NCI-H2029 treated with DMSO at 0.1 percent for 48 hours (cell line): ENCODE results near the gene KIFC3.
"Not testable (repeated sequence)": the region's sequence is repeated elsewhere in the genome, so short reads cannot be mapped to it uniquely, and the experiment has no call there.

Source experiments
- DNase-seq: peaks from one replicate; lab custom pipeline; 2025; lab: John Stamatoyannopoulos, UW

Gene KIFC3

DNA sequence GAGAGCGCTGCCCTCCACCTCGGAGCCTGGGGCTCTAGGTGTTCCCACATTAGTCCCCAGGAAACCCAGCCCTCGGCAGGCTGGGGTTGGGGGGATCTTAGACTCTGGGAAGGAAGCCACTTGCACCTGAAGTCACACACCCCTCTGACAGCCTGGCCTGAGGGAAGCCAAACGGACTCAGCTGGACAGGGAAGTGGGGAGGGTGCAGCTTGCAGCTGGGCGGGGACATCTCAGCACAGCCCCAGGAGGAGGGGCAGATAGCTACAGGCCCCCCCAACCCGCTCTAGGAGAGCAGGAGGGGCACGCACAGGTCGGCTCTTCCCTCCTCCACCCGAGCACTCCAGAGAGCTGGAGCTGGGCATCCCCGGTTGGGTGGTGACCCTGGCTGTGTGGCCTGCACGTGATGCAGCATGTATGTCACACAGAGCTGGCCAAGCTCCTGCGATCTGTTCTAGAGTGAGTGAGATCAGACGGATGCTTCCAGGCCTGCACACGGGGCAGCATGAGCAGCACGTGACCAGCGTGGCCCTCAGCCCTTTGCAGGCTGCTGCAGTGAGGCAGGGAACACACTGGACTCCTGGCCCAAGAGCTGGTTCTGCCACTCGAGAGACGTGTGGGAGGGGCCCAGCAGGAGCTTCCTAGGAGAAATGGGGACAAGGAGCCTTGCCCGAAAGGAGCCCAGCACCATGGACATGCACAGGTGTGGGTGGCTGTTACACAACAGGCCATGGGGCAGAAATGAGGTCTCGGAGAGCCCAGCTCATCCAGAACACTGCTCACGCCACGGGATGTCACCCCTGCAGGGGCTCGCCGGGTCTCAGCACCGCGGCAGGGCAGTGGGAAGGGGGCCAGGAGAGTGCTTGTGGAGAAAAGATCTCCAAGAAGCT lies 15.4 kb downstream of the KIFC3 start:
- no peak for DNase-seq

DNA sequence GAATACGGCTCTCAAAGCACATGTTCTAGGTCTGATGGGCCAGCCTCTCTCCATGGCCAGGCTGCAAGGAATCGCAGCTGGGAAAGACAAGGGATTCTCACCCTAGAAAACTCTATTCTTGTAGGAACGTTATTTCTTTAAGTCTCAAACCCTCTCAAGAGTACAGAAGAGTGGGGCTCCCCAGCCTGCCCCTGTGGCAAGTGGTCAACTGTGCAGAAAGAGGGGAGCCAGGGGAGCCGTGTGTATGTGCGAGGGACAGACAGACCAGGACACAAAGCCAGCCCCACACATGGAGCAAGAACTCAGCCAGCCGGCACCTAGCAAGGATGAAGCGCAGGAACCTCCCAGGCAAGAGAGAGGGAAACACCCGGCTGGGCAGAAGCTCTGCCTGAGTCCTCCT lies 16.4 kb downstream of the KIFC3 start:
- no peak for DNase-seq

DNA sequence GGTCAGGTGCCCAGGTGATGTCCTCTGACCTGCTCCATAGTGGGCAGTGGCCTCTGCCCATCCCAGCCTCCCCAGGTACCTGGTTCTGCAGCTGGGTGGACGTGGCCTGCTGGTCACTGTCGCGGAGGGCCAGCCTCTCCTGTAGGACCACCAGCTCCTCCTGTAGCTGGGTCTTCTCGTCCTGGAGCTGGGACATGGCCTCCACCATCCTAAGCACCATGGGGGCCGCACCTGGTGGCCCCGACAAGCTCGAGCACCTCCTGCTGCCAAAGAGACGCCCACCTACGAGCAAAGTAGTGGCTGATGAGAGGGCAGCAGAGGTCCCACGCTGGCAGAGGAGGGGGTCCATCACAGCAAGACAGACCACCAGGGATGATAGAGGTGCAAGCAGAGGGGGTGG lies 16.9 kb downstream of the KIFC3 start:
- no peak for DNase-seq

DNA sequence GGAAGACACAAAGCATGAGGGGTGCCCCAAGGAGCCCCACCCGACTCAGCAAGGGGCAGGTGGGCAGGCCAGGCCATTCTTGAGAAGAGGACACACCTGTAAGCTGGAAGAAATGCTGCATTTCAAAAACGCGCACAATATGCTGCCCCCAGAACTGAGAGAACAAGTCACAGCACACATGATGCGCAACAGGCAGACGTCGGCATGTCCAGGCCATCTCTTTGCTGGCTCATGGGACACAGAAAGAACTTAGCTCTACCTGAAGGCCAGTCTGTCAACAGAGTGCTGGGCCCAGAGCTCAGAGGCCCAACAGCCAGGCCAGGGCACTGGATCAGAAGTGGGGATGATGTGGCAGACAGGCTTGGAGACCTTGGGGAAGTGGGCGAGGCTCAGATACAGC lies 18.0 kb downstream of the KIFC3 start:
- DNase-seq: no peak

DNA sequence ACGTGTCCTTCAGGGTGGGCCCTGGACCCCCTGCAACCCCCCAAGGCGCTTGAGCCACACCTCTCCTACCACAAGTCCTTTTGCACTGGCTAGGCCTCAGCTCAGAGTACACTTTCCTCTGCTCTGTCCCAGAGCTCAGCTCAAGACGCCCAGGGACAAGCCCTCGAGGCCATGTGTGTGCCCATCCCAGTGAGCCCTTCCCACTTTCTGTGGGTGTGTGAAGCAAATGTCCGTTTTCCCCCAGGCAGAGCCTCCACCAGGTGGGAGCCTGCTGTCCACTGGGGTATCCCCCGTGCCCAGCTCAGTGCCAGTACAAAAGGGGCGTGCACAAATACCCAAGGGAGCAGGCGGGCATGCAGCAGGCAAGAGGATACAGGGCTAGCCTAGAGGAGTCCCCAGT lies 18.4 kb downstream of the KIFC3 start:
- no peak for DNase-seq

DNA sequence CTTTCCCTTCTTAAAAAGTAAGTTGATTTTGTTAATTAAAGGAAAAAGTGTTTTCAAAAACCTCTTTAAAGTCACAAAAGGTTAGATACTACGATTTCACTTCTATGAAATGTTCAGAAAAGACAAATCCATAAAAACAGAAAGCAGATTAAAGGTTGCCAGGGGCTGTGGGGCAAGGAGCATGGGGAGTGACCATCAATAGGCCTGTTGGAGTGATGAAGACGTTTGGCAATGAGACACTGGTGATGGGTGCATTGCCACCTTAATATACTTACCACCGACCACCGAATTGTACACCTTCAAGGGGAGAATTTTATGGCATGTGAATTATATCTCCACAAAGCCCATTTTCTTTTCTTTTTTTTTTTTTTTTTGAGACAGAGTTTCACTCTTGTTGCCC lies 19.2 kb downstream of the KIFC3 start:
- DNase-seq: no peak

DNA sequence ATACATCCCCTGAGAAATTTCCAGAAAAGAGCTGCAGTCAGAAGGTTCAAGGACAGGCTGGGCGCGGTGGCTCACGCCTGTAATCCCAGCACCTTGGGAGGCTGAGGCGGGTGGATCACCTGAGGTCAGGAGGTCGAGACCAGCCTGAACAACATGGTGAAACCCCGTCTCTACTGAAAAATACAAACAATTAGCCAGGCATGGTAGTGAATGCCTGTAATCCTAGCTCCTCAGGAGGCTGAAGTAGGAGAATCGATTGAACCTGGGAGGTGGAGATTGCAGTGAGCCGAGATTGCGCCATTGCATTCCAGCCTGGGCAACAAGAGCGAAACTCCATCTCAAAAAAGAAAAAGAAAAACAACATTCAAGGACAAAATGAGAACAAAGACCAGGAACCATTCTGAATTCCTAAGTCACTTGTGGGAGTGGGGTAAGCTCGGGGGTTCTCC lies 19.7 kb downstream of the KIFC3 start:
- not testable (repeated sequence) for DNase-seq

DNA sequence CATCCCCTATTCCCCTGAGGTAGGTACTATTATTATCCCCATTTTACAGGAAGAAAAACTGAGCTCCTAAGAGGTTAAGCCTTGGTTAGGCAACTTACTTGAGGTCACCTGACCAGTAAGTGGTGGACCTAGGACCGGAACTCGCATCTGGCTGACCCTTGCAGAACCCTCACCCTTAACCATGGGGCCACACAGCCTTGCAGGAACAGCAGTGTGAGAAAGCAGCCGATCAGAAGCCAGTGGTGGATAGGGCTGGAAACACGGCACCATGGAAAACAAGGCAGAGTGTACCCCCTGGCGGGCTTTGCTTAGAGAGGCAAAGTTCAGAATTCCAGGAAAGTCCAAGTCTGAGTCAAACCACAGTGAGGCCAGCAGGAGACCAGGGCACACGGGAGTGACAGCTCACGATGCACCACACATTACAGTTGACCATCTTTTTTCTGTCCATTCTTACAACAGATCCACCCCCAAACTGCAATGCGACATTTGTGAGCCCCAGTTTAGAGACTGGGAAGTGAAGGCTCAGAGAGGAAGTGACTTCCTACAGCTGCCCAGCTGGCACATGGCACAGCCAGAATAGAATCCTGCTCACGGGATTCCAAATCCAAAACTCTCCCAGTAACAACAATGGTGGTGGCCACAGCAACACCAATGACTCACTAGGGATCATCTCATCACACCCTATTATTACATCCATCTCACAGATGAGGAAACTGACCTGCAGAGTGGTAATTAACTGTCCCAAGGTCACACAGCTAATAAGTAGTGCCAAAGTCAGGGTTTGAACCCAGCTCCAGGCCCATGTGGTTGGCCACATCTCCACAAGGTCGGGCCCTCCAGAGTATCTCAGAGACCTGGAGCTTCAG lies 20.3 kb downstream of the KIFC3 start:
- DNase-seq: no peak

DNA sequence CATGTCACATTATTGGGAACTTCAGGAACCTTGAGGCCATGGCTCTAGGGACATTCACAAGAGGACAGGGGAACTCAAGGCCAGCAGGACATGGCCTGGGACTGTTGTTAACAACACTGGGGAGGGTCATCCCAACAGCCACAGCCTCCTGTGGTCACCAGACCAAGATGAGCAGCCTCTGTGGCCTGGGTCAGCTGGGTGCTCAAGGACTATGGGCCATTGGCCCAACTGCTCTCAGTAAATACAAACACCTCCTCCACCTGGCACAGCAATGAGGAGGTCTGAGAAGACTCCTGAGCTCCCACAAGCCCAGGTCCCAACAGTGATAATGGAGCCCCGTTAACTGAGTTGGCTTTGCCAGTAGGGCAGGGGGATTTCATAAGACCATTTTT lies 20.9 kb downstream of the KIFC3 start:
- no peak for DNase-seq

DNA sequence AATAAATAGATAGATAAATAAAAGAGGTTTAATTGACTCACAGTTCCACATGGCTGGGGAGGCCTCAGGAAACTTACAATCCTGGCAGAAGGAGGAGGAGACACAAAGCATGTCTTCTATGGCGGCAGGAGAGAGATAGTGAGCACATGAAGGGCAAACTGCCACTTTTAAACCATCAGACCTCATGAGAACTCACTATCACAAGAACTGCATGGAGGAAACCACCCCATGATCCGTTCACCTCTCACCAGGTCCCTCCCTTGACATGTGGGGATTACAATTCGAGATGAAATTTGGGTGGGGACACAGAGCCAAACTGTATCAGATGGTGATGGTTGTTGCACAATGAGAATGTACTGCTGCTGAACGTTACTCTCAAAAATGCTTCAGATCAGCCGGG lies 22.5 kb downstream of the KIFC3 start:
- not testable (repeated sequence) for DNase-seq

DNA sequence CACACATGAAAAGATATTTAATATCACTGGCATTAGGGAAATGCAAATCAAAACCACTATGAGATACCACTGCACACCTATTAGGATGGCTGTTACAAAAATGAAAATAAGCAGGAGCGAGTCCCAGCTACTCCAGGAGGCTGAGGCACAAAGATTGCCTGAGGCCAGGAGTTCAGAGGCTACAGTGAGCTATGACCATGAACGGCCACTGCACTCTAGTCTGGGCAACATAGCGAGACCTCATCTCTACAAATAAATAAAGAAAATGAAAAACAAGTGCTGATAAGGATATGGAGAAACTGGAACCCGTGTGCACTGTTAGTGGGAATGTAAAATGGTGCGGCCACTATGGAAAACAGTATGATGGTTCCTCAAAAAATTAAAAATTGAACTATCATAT lies 23.6 kb downstream of the KIFC3 start:
- DNase-seq: no peak

DNA sequence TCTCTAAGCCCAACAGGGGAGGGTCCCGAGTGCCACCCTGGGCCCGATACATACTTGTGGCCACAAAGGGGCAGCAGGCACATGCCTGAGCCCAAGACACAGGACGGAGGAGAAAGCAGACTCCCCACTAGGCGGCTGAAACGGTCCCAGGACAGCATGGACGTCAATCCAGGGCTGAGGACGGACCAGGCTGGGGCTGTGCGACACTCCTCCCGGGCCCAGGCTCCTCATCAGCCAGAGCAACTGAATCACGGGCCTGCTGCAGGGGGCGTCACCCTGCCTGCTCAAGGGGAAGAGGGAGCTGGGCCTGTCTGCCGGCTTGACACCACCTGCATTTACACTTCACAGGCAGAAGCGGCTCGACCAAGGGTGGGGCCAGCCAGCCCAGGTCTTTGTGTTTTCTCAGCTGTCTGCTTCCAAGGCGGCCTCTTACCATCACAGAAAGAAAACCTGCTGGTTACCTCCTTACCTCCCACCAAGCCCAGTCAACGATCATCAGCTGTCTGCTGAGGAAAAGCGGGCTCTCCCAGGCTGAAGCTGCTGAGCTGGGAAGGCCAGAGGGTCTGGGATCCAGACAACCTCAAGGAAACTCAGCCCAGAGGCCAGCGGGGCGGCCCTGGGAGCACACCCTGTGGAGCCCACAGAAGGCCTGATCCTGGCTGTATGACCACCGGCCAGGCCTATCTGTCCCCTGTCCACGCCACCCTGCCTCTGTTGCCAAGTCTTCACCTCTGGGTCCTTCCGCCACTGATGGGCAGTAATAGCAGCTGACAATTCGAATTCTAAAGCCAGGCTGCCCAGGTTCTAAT lies 26.4 kb downstream of the KIFC3 start:
- DNase-seq: no peak

DNA sequence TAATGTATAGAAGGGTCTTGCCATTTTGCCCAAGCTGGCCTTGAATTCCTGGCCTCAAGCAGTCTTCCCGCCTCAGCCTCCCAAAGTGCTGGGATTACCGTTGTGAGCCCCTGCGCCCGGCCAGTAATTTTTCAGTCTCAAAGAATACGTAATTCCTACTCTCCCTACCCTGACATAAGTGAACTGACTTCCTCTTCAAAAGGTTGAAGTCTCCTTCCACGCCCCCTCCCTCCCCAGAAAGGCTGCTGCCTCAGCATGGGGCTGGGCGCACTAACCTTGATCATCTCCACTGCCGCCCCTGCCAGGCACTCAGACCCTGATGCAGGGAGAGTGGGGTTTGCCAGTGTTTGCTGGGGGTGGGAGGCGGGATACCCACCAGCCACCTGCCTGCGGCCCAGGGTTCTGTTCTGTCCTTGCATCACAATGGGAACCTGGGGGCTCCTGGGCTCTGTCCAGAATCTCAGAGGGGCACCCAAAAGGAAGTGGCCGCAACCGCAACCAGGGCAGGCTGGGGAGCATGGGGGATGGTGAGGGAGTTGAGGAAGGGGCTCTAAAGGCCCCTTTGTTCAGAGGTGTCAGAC lies 27.5 kb downstream of the KIFC3 start:
- DNase-seq: no peak

DNA sequence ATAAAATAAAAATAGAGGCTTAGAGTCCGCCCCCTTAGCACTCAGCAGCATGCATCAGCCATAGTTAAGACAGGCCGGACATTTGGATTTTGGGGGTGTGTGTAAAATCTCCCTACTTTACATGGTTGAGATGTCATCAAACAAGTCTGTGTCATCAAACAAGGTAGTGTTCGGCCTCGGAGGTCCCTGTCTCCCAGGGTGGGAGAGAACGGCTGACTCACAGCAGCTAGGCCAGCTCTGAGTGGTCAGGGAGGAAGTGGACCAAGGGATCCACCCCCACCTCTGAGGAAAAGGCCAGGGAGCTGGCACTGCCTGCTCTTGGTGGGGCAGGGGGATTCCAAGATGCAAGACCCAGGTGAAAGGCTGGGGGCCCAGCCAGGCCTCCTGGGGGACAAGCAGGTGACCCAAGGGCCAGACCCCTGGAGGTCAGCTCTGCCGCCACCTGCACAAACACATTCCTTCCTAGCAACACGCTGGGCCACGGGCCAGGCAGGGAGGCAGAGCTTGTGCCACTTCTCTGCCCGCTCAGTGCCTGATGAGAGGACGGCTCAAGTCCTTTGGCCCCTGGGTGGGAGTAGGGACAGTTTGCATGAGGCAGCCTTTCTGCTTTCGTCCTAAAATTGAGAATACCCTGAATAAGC lies 28.5 kb downstream of the KIFC3 start:
- DNase-seq: no peak

DNA sequence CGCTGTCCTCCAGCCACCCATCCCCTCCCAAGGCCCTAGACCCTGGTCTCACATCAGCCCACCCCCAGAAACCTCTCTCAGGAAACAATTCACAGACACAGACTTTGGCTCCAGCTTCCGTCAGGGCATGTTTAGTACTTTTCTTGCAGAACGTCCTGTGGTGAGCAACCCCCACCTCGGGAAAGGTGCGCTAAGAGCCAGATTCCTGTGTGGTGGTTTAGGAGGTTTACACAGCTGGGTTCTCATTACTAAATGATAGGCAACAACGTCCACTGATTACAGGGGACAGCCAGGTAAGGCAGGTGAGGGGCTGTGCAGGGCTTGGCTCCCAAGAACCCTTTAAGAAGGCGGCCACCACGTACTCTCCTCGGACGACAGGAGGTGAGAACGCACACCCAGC lies 29.3 kb downstream of the KIFC3 start:
- no peak for DNase-seq

DNA sequence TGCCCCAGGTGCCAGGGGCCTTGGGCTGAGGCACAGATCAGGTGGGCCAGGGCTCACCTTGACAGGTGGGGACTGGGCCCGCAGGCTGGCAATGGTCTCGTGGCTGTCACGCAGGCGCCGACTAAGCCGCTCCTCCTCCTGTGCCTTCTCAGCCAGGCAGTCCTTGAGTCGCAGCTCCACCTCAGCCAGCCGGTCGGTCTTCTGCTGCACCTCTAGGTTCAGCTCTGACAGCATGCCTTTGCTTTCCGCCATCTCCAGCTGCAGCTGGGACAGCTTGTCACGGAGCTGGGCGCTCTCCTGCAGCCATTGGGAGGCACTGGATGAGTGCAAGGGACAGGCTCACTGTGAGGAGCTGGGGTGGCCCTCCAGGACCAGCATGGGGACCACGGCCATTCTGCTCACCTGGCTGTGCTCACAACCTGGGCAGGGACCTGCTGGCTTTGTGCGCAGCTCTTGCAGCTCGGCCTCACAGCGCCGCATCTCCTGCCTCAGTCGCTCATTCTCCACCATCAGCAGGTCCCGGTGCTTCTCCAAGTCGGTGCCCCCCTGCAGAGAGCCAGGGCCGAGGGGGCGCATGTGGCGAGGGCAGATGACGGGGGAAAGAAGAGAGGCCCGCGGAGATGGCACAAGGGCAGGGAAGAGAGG lies 31.0 kb downstream of the KIFC3 start:
- DNase-seq: no peak

DNA sequence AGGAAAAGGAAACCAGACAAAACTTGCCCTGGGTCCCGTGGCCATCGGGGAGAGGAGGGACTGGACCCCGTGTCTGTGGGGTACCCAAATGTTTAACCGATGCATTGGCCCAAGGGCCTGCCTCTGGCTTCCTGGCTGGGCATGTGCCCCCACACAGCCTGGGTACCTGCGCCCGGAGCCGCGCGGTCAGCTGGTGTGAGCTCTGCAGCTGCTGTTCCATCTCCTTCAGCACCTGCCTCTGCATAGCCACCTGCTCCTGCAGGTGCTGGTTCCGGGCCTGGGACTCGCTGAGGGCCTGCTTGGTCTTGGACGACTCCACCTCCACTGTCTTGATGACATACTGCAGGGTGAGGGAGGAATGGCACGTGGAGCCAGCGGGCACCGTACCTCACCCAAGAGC lies 31.9 kb downstream of the KIFC3 start:
- DNase-seq: no peak

DNA sequence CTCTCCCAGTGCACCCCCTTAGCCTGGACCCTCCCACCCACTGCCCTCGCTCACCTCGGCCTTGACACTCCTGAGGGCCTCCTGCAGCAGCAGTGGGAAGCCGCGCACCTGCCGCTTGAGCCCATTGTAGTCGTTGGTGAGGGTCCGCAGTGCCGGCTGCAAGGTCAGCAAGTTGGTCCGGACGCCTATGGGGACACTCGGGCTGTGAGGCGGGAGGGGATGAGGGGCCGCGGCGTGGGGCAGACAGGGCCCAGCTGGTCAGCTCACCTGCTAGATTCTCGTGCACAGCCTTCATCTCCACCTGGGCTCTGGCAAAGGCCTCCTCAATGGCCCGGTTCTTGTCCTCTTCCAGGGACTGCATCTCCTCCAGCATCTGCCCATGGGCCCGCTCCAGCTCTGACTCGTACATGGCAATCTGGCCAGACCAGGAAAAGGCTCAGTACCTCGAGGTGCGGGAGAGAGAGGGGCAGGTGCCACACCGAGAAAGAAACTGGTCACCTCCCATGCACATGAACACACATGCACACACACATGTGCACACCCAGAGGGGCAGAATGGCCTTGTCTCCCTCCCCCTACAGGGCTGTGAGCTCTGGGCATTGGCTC lies 32.6 kb downstream of the KIFC3 start:
- no peak for DNase-seq

DNA sequence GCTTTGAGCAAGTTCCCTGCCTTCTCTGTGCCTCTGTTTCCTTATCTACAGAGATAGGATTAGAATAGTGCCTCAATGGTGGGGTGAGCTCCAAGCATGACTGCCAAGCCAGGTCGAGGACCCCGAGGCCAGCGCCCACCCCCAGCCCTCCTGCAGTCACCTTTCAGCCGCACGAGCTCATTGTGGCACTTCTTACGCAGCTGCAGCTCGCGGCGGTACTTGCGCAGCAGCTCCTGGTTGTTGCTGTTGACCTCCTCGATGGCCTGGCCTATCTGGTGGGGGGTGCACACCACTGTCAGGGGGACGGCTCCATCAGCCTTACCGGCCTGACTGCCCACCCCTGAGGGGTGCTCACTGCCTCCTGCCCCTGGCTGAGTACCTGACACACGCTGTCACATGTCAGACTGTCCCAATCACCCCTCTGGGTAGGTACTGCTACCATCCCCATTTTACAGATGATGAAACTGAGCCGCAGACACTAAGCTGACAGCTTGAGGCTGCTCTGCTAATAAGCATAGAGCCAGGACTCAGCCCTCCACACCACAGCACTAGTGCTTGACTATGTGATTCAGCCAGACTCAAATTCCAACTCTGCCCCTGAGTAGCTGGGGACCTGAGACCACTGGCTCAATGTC lies 35.5 kb downstream of the KIFC3 start:
- DNase-seq: no peak

DNA sequence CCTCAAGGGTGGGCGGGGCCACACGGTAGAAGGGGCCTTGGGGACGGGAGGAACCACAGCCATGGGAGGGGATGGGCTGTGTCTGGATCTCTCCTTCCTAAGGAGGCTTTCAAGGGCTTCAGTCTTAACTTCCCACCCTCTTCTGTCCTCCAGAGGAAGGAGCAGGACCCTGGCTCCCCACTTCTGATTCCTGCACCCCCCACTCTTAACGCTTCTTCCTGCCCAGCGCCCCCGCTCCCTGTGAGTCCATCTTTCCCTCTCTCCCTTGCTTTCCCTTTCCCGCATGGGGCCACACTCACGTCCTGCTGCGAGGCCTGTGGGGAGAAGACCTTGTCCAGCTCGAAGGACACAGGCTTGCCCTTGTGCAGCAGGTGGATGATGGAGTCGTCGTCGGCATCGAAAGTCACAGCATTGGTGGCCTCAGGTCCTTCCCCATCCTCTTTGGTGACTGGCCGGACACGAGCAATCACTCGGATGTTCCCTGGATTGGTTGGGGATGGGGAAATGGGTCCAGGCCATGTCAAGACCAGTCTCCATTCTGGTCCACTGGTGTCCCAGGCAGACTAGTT lies 37.0 kb downstream of the KIFC3 start:
- DNase-seq: no peak
